Thyroid gland (tissue), 4 donors: ENCODE measurements around the gene LRRC47. TPM values are rescaled to one million over a fixed set of nuclear protein-coding genes. Genes with fewer than 3 reads are reported as not detected.

Experiments used
- DNase-seq, 2 donors: peaks; one replicate each; pipeline ENCODE4 v3.0.0-alpha.2; 2019
- H3K27ac ChIP-seq, 3 donors: fragments of 200-600 bp; sonication (generic); 1 replicate in 2 of 3; 2 replicates in 1 of 3; pipeline ENCODE4 v1.5.1; 2016 to 2019; ENCODE audit warnings: mild to moderate bottlenecking in 1 of 3, moderate library complexity in 1 of 3
- H3K27me3 ChIP-seq: fragments of 200-600 bp; sonication (generic); one replicate; pipeline ENCODE4 v1.5.1; 2019
- H3K36me3 ChIP-seq, 2 donors: fragments of 200-600 bp; sonication (generic); one replicate each; pipeline ENCODE4 v1.5.1; 2016 to 2019
- H3K4me1 ChIP-seq, 2 donors: fragments of 200-600 bp; sonication (generic); one replicate each; pipeline ENCODE4 v1.5.1; 2017 to 2019
- H3K4me3 ChIP-seq, 3 donors: fragments of 200-600 bp; sonication (generic); replicated peaks in 1 of 3; 1 replicate in 2 of 3; 2 replicates in 1 of 3; pipeline ENCODE4 v1.5.1; 2016; ENCODE audit warnings: mild to moderate bottlenecking in 1 of 3
- H3K9me3 ChIP-seq: fragments of 200-600 bp; sonication (generic); one replicate; pipeline ENCODE4 v1.5.1; 2017
- CTCF ChIP-seq, 6 experiments: fragments of 200-600 bp in 3 of 6; fragments of 450-650 bp in 3 of 6; sonication (generic) in 3 of 6; IDR thresholded peaks; one replicate each; pipeline ENCODE4 v1.5.1; 2016 to 2019; ENCODE audit warnings: antibody characterized with exemption in 6 of 6, mild to moderate bottlenecking in 2 of 6, inconsistent platforms in 1 of 6, moderate library complexity in 1 of 6
- POLR2A ChIP-seq, 2 donors: fragments of 450-650 bp; IDR thresholded peaks; one replicate each; pipeline ENCODE4 v1.6.1; 2017; ENCODE audit warnings: antibody characterized with exemption in 2 of 2, mild to moderate bottlenecking in 2 of 2, moderate library complexity in 1 of 2
- WGBS, 2 donors: methylation state at CpG; one replicate each; pipeline ENCODE4 v1.1.5; 2017; 5-methylcytosine and 5-hydroxymethylcytosine counted together
- intact Hi-C: fragments of 100-400 bp; cut with DNase I; formaldehyde crosslinking; loops from one replicate; pipeline ENCODE4 v1.15.1; 2023
- total RNA-seq, 4 donors: library from RNA; depleted of rRNA; stranded (reverse); fragments of >200 nt; gene quantifications; one replicate each; pipeline ENCODE4 v1.2.3, GENCODE V29; 2016

The LRRC47 gene
- total RNA-seq, 4 donors from 2014 or later, result 38.7 to 45.2 (median 43.7) TPM

- Histone ChIP-seq H3K4me1 (peaks cover 26 to 30% of the 10 kb centered on the region in 2 donors), H3K27me3 (no peaks in the 10 kb centered on the region), H3K4me3 (peak overlapping the region in 1 of 3 donors; percentile 83), H3K9me3 (no peaks in the 10 kb centered on the region), H3K27ac (peak overlapping the region in 1 of 3 donors; percentile 7), H3K36me3 (peaks cover 0 to under 1% of the 10 kb centered on the region in 2 donors)
- 73 to 77% methylated on average over 13 of the region's 13 CpGs for WGBS, 2 donors
- intact Hi-C loops, result no loop called here
- no peak for DNase-seq
- no peak for TF ChIP-seq POLR2A (IDR thresholded peaks at IDR 0.05)
- TF ChIP-seq CTCF (IDR thresholded peaks at IDR 0.05), result no peak
Measured at GRCh38 chr1:3747903-3748302, 48.4 kb downstream of the LRRC47 start.

- Histone ChIP-seq H3K27me3 (no peaks in the 10 kb centered on the region), H3K36me3 (peaks cover 0 to 5% of the 10 kb centered on the region in 2 donors), H3K4me3 (peak overlapping the region; percentile 40 to 83 (median 54)), H3K4me1 (peaks cover 26 to 30% of the 10 kb centered on the region in 2 donors), H3K27ac (peak overlapping the region in 1 of 3 donors; percentile 71), H3K9me3 (no peaks in the 10 kb centered on the region)
- intact Hi-C loops, result no loop called here
- DNase-seq, result no peak
- TF ChIP-seq CTCF (IDR thresholded peaks at IDR 0.05), result no peak
- WGBS, 2 donors, result 47 to 49% methylated on average over 6 of the region's 6 CpGs
Measured at GRCh38 chr1:3747522-3747848, 48.8 kb downstream of the LRRC47 start.

- Histone ChIP-seq H3K4me1 (peaks cover 26 to 30% of the 10 kb centered on the region in 2 donors), H3K27ac (peak overlapping the region in 2 of 3 donors; percentile 51 to 71), H3K27me3 (no peaks in the 10 kb centered on the region), H3K36me3 (peaks cover 4 to 10% of the 10 kb centered on the region in 2 donors), H3K4me3 (peak overlapping the region; percentile 40 to 83 (median 54)), H3K9me3 (no peaks in the 10 kb centered on the region)
- intact Hi-C loops, result no loop called here
- TF ChIP-seq POLR2A (IDR thresholded peaks at IDR 0.05), result peak in 1 of 2 donors; percentile 57
- no peak for TF ChIP-seq CTCF (IDR thresholded peaks at IDR 0.05)
- peak; percentile 91 for DNase-seq
- WGBS, 2 donors, result 1% methylated on average over 17 to 22 of the region's 73 CpGs
Measured at GRCh38 chr1:3746830-3747521, 49.3 kb downstream of the LRRC47 start.

GRCh38 chr1:3746389-3746829, 49.9 kb downstream of the LRRC47 start:
- 28 to 33% methylated on average over 13 to 14 of the region's 35 CpGs for WGBS, 2 donors
- Histone ChIP-seq H3K4me3 (peak overlapping the region in 2 of 3 donors; percentile 40 to 83), H3K27me3 (no peaks in the 10 kb centered on the region), H3K9me3 (no peaks in the 10 kb centered on the region), H3K36me3 (peaks cover 10 to 15% of the 10 kb centered on the region in 2 donors), H3K4me1 (peaks cover 26 to 30% of the 10 kb centered on the region in 2 donors), H3K27ac (peak overlapping the region in 1 of 3 donors; percentile 71)
- intact Hi-C loops, result no loop called here
- no peak for TF ChIP-seq CTCF (IDR thresholded peaks at IDR 0.05)
- no peak for TF ChIP-seq POLR2A (IDR thresholded peaks at IDR 0.05)
- DNase-seq, result no peak

GRCh38 chr1:3745590-3746381, 50.5 kb downstream of the LRRC47 start:
- 84 to 86% methylated on average over 25 of the region's 25 CpGs for WGBS, 2 donors
- no peak for DNase-seq
- H3K36me3 ChIP-seq, result peaks cover 13 to 15% of the 10 kb centered on the region in 2 donors
- no peaks in the 10 kb centered on the region for H3K27me3 ChIP-seq
- no peaks in the 10 kb centered on the region for H3K9me3 ChIP-seq
- peaks cover 26 to 30% of the 10 kb centered on the region in 2 donors for H3K4me1 ChIP-seq
- no peak overlapping the region for H3K4me3 ChIP-seq
- no peak overlapping the region for H3K27ac ChIP-seq
- intact Hi-C loops, result no loop called here
- TF ChIP-seq POLR2A (IDR thresholded peaks at IDR 0.05) (no peak), CTCF (IDR thresholded peaks at IDR 0.05) (no peak)
